GM23338 (cell line): ENCODE data around the gene HPCA.

Source experiments
- CREB1 ChIP-seq: fragments of 250-450 bp; sonication (Bioruptor Pico); IDR thresholded peaks from 2 replicates; pipeline ENCODE4 v1.5.0; 2020; ENCODE audit warnings: low read depth, mild to moderate bottlenecking, moderate library complexity
- CTCF ChIP-seq, 2 experiments: fragments of 200-600 bp in 1 of 2; sonication (generic) in 1 of 2; conservative IDR thresholded peaks; 2 replicates each; pipeline versions ENCODE4 v1.5.1 to v1.6.1; 2016 to 2017; ENCODE audit warnings: antibody characterized with exemption in 2 of 2, low read depth in 2 of 2, mild to moderate bottlenecking in 2 of 2, moderate library complexity in 1 of 2

DNA sequence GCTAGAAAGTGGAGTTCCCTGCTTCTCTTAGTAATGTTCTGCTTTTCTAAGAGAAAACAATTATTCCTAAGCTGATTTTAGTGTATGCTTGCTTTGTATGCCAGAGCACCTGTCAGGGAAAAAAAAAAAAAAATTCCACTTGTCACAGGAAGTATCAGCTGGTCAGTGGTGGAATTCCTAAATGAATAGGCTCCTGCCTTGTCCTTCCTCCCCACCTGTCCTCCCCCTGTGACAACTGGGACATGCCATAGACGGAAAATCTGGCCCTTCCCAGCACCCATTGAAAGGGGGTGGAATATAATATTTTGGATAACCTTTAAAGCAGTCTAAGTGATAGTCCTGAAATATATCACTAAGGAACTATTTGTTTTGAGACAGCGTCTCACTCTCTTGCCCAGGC is 26.4 kb upstream of the HPCA start:
- TF ChIP-seq CTCF (conservative IDR thresholded peaks at IDR 0.05; ENCODE audit: low read depth in 2 of 2) (no peak), CREB1 (no peak)
